DMS79 (cell line): ENCODE measurements around the gene SHC3.
"Not testable (repeated sequence)": the region's sequence is repeated elsewhere in the genome, so short reads cannot be mapped to it uniquely, and the experiment has no call there.

Experiments used
- DNase-seq: peaks from one replicate; lab custom pipeline; 2025; lab: John Stamatoyannopoulos, UW

Gene SHC3, protein sequence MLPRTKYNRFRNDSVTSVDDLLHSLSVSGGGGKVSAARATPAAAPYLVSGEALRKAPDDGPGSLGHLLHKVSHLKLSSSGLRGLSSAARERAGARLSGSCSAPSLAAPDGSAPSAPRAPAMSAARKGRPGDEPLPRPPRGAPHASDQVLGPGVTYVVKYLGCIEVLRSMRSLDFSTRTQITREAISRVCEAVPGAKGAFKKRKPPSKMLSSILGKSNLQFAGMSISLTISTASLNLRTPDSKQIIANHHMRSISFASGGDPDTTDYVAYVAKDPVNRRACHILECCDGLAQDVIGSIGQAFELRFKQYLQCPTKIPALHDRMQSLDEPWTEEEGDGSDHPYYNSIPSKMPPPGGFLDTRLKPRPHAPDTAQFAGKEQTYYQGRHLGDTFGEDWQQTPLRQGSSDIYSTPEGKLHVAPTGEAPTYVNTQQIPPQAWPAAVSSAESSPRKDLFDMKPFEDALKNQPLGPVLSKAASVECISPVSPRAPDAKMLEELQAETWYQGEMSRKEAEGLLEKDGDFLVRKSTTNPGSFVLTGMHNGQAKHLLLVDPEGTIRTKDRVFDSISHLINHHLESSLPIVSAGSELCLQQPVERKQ

GRCh38 chr9:89177944-89178829 is at the start of gene SHC3:
Gene SHC3, minus strand, starts transcription at chr9:89178818. Its CDS starts 358 bp downstream, at chr9:89178460.
- DNase-seq, result no peak

DNA sequence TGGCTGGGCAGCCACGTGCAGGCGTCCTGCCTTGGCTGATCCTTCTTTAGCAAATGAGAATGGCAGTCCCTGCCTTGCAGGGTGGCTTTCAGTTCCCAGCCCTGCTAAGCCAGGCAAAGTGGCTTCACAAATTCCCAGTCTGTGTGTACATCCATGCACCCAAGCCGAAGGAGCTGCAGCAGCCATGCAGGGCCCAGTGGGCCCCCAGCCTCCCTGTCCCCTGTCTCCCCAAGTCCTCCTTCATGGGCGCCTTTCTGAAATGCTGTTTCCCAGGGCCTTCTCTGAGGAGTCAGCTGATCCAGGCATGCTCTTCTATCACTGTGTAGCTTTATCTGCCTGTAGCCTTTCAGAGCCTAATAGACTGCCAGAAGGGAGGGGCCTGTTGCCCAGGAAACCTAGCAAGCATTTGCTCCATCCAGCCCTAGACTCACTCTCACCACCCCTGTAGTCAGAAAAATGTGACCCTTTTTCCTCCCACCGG is 47.4 kb upstream of the SHC3 start:
- no peak for DNase-seq

DNA sequence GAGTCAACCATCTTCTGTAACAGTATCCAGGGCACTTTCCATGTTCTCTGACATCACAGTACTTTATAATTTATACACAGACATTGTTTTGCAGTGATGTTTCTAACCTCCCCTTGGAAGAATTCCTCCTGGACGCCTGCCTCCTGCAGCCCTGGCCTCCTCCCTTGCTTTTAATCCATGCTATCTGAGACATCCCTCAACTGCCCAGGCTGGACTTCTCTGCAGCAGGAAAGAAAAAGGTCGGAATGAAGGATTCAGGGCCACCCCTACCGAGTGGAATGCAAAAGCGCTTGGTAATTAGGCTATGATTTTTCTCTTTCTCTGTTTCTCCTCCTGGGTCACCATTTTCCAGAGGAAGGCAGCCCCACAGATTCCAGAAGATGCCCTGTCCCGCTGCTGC is 47.0 kb upstream of the SHC3 start:
- DNase-seq, result no peak

- DNase-seq, result no peak
These were observed 46.4 kb upstream of the SHC3 start for GRCh38 chr9:89225036-89225435.

DNA sequence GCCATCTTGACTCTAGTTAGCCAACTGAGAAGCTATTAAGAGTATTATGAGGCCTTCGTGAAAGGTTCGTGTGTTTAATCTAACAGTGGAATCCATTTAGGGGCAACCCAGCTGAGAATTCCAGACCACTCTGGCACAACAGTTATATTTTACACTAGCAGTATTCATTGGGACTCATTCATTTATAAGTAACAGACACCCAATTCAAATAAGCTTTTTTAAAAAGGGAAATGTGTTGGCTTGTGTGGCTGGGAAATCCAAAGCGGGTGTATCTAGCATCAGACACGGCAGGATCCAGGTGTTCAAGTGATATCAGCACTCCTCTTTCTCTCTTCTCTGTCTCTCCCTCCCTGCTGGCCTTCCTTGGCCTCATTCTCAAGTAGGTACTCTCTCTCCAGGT is 46.0 kb upstream of the SHC3 start:
- DNase-seq, result no peak

DNA sequence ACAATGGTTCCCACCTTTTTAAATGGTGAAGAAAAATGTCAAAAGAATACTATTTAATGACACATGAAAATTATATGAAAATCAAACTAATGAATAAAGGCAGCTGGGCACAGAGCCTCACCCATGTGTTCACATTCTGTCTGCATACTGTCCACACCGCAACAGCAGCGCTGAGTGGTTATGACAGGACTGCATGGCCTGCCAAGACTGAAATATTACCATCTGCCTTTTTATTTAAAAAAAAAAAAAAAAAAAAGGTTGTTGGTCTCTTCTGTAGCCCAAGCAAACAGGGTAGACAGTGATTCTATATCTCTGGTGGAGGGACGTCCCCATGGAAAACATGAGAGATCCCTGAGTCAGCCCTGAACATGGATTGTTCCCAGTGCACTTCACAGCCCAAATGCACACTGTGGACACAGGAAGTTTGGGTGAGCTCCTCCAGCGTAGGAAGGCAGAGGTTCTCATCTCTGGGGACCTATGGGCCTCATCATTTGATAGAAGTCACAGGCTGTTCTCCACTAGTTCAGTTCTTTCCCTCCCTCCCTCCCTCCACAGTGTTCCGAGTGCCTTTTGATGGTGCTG is 44.9 kb upstream of the SHC3 start:
- no peak for DNase-seq

DNA sequence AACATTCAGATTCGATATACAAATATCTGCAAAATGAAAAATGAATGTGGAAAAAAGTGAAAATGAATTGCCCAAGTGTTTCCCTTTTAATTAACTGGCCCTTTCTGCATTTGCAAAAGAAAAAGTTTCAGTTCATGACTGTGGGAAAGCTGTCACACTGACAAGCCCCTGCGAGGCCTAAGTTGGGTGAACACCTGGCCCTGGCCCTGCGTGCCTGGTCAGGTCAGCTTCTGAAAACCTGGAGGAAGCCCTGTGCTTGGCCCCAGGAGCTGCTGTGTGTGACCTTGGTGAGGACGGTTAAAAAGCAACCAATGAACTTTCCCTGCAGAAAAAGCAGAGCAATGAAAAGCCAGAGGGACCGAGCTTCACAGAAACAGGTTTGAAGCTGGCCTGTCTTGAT is 41.0 kb upstream of the SHC3 start:
- DNase-seq, result no peak

DNA sequence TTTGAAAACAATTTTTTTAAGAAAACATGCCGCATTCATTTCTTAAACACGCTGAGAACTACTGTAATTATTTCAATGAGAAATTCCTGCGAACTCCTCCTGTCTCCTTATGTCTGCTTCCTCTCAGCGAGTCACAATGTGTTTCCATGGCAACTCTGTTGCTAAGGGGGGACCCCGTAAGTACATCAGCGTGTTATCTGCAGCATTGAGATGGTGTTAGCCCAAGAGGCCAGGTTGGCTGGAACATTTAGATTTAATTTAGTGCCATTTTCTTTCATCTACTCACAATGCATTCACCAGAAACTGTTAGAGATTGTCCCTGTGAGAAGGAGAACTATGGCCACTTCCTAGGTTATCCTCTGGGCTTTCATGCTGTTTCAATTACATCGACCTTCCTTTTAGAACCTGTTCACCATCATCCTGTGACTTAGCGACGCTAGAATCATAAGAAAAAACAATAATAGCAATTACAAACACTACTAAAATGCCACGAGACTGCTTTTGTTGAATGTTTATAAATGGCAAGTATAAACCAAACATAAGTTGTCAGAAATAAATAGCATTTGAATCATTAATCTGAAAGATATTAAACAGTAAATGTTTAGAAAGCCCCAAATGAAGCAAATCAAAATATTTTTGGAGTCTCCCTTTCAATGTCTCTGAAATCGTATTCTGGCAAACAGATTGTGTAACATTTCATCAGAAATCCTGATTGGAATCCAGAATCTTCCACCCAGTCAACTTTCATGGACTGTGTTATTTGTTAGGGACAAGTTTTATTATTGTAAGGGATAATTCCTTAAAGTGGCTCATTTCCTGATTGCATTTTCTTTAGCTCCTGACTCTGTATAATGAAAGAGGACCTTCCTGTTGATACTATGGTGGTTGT is 39.7 kb upstream of the SHC3 start:
- no peak for DNase-seq

GRCh38 chr9:89215342-89215741 is 36.7 kb upstream of the SHC3 start:
- DNase-seq, result no peak

DNA sequence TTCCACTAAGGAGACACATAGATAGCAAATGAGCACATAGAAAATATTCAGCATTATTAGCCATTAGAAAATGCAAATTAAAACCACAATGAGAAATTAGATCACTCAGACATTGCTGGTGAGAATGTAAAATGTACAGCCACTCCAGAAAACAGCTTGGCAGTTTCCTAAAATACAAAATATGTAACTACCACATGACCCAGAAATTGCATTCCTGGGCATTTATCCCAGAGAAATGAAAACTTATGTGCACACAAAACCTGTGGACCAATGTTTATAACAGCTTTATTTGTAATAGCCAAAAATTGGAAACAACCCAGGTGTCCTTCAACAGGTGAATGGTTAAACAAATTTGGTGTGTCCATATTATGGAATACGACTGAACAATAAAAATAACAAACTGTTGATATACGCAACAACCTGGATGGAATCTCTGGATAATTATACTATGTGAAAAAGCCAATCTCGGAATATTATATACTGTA is 34.8 kb upstream of the SHC3 start:
- DNase-seq, result no peak

GRCh38 chr9:89212171-89212570 is 33.6 kb upstream of the SHC3 start:
- no peak for DNase-seq

DNA sequence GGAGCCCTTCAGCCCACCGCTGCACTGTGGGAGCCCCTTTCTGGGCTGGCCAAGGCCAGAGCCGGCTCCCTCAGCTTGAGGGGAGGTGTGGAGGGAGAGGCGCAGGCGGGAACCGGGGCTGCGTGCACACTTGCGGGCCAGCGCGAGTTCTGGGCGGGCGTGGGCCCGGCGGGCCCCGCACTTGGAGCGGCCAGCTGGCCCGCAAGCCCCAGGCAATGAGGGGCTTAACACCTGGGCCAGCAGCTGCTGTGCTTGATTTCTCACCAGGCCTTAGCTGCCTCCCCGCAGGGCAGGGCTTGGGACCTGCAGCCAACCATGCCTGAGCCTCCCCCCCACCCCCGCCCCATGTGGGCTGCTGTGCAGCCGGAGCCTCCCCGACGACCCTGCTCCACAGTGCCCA is 30.7 kb upstream of the SHC3 start:
- not testable (repeated sequence) for DNase-seq

DNA sequence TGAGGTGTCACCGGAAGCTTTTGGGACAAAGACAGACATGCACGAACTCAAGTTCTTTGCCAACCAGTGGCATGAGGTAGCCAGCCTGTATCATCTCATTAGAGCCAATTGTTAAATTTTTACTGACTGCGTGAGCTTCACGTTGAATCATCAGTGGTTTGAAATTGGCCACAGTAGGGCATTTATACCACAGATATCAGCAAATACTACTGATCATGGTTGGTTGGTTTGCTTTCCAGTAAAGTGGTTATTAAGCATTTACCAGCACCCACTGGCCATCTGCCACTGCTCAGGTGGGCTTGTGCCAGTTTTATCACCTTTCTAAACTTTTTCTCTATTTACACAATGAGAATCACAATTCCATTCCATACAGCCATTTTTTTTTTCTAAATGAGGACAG is 28.4 kb upstream of the SHC3 start:
- DNase-seq, result no peak

GRCh38 chr9:89204801-89205200 is 26.2 kb upstream of the SHC3 start:
- DNase-seq, result no peak

DNA sequence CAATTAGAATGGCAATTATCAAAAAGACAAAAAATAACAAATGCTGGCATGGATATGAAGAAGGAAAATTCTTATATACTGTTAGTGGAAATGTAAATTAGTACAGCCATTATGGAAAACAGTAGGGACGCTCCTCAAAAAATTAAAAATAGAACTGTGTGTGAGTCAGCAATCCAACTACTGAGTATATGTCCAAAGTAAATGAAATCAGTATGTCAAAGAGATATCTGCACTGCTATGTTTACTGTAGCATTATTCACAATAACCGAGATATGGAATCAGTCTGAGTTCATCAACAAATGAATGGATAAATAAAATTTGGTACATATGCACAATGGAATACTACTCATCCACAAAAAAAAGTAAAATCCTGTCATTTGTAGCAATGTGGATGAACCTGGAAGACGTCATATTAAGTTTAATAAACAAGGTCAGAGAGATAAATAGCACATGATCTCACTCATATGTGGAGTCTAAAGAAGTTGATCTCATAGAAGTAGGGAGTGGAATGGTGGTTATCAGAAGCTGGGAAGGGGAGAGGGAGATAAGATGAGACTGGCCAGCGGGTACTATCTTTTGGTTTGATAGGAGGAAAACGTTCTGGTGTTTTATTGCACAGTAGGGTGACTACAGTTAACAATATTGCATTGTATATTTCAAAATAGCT is 16.6 kb upstream of the SHC3 start:
- DNase-seq, result no peak

DNA sequence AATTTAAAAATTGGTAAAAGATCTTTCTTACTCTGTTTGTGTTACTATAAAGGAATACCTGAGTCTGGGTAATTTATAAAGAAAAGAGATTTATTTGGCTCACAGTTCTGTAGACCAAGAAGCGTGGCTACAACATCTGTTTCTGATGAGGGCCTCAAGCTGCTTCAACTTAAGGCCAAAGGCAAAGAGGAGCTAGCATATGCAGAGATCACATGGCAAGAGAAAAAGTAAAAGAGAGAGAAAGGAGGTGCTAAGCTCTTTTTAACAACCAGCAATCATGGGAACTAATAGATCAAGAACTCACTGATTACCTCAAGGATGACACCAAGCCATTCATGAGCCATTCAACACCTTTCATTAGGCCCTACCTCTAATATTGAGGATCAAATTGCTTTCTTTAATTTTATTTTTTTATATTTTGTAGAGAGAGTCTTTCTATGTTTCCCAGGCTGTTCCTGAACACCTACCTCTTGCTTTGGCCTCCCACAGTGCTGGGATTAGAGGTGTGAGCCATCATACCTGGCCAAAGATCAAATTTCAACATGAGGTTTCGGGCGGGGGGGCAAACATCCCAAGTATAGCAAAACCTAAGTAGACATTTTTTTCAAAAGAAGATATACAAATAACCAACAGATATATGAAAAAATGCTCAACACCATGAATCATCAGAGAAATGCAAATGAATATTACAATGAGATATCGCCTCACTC is 16.0 kb upstream of the SHC3 start:
- DNase-seq, result no peak

- no peak for DNase-seq
These were observed 12.4 kb upstream of the SHC3 start for GRCh38 chr9:89191004-89191403.

GRCh38 chr9:89189215-89189614 is 10.6 kb upstream of the SHC3 start:
- no peak for DNase-seq

DNA sequence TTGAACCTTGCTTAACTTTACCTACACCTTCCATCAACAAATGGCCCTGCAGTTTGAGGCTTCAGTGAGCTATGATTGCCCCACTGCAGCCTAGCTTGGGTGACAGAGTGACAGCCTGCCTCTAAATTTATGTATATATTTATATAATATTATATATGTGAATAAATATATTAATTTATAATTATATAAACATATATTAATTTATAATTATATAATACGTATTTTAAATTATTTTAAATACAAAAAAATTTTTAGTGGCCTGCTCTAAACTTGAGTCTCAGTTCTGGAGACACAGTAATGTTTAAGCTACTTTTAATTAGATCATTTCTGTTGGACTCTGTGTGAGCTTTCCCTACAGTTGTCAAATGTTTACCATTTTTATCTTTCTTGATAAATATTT is 9.3 kb upstream of the SHC3 start:
- DNase-seq, result no peak

GRCh38 chr9:89187541-89187940 is 8.9 kb upstream of the SHC3 start:
- no peak for DNase-seq
